Measurements from ENCODE around the gene PXDN. TPM values are rescaled to one million over a fixed set of nuclear protein-coding genes. Genes with fewer than 3 reads are reported as not detected.

PXDN gene
- total and polyA plus RNA-seq, 9 donors: 36.0 to 116 (median 54.5) TPM

GRCh38 chr2:1606046-1606400 lies 138.3 kb downstream of the PXDN start:
- TF ChIP-seq CTCF (IDR thresholded peaks at IDR 0.05): no peak
- no peak for TF ChIP-seq POLR2A (IDR thresholded peaks at IDR 0.05)
- DNase-seq: no peak
- no peak overlapping the region for H3K27ac ChIP-seq
- 63 to 77% (median 69%) methylated on average over 14 of the region's 14 CpGs for WGBS, 3 donors
- H3K36me3 ChIP-seq: no peaks in the 10 kb centered on the region
- H3K4me3 ChIP-seq: no peak overlapping the region
- intact Hi-C loops (cut with DNase I): no loop called here
- H3K4me1 ChIP-seq (ENCODE audit: insufficient read depth): peaks cover 14% of the 10 kb centered on the region
- H3K9me3 ChIP-seq: no peaks in the 10 kb centered on the region
- no peaks in the 10 kb centered on the region for H3K27me3 ChIP-seq

GRCh38 chr2:1605102-1606045 lies 138.9 kb downstream of the PXDN start:
- intact Hi-C loops (cut with DNase I): no loop called here
- TF ChIP-seq EP300 (IDR thresholded peaks at IDR 0.05) (no peak), POLR2A (IDR thresholded peaks at IDR 0.05) (no peak), CTCF (IDR thresholded peaks at IDR 0.05) (no peak)
- peaks cover 19% of the 10 kb centered on the region for H3K4me1 ChIP-seq (ENCODE audit: insufficient read depth)
- H3K27ac ChIP-seq: no peak overlapping the region
- 66 to 77% (median 67%) methylated on average over 32 of the region's 32 CpGs for WGBS, 3 donors
- no peaks in the 10 kb centered on the region for H3K9me3 ChIP-seq
- H3K36me3 ChIP-seq: no peaks in the 10 kb centered on the region
- no peak overlapping the region for H3K4me3 ChIP-seq
- no peaks in the 10 kb centered on the region for H3K27me3 ChIP-seq
- no peak for DNase-seq

GRCh38 chr2:1603521-1603920 lies 140.8 kb downstream of the PXDN start:
- Histone ChIP-seq H3K36me3 (no peaks in the 10 kb centered on the region), H3K27me3 (no peaks in the 10 kb centered on the region), H3K27ac (no peak overlapping the region), H3K9me3 (no peaks in the 10 kb centered on the region), H3K4me3 (no peak overlapping the region), H3K4me1 (ENCODE audit: insufficient read depth) (peaks cover 25% of the 10 kb centered on the region)
- 92 to 94% (median 93%) methylated on average over 15 of the region's 15 CpGs for WGBS, 3 donors
- intact Hi-C loops (cut with DNase I): no loop called here
- TF ChIP-seq CTCF (IDR thresholded peaks at IDR 0.05) (no peak), POLR2A (IDR thresholded peaks at IDR 0.05) (no peak), EP300 (IDR thresholded peaks at IDR 0.05) (no peak)
- DNase-seq: no peak

- 95 to 98% (median 96%) methylated on average over 15 of the region's 15 CpGs for WGBS, 3 donors
Observed at GRCh38 chr2:1603059-1603458, 141.3 kb downstream of the PXDN start.

More at GRCh38 chr2:1603059-1603458, 141.3 kb downstream of the PXDN start:
- H3K27ac ChIP-seq: no peak overlapping the region
- no peak overlapping the region for H3K4me3 ChIP-seq
- no peaks in the 10 kb centered on the region for H3K27me3 ChIP-seq
- no peak for DNase-seq
- H3K36me3 ChIP-seq: no peaks in the 10 kb centered on the region
- no peaks in the 10 kb centered on the region for H3K9me3 ChIP-seq
- peaks cover 25% of the 10 kb centered on the region for H3K4me1 ChIP-seq (ENCODE audit: insufficient read depth)
- no peak for TF ChIP-seq EP300 (IDR thresholded peaks at IDR 0.05)
- TF ChIP-seq CTCF (IDR thresholded peaks at IDR 0.05): no peak
- TF ChIP-seq POLR2A (IDR thresholded peaks at IDR 0.05): no peak
- intact Hi-C loops (cut with DNase I): no loop called here
